ENCODE measurements around the gene CDHR5.

CDHR5 gene

GRCh38 chr11:579830-580601, 44.7 kb downstream of the CDHR5 start:
- no peaks in the 10 kb centered on the region for H3K9me2 ChIP-seq (replicated peaks; ENCODE audit: insufficient read depth, low read length)
- H3K36me3 ChIP-seq (ENCODE audit: low read length): no peaks in the 10 kb centered on the region
- H3K9me3 ChIP-seq (ENCODE audit: insufficient read depth, low read length): no peaks in the 10 kb centered on the region
- no peak overlapping the region for H3K4me2 ChIP-seq (ENCODE audit: low read depth, low read length, poor library complexity, severe bottlenecking)
- no peaks in the 10 kb centered on the region for H3K27me3 ChIP-seq (ENCODE audit: low read length)
- no peak overlapping the region for H2AFZ ChIP-seq (ENCODE audit: low read depth, low read length, severe bottlenecking)
- peaks cover 56% of the 10 kb centered on the region for H3K79me2 ChIP-seq (ENCODE audit: insufficient read depth, low read length)
- no peak overlapping the region for H3K4me3 ChIP-seq (ENCODE audit: insufficient read depth, low read length, poor library complexity, severe bottlenecking)
- H4K20me1 ChIP-seq (ENCODE audit: low read depth, low read length): peaks cover 27% of the 10 kb centered on the region; the same call in 1 of the 2 replicates
- no peak overlapping the region for H3K27ac ChIP-seq (ENCODE audit: low read depth, low read length)
- no peaks in the 10 kb centered on the region for H3F3A ChIP-seq (ENCODE audit: insufficient read depth)
- TF ChIP-seq EZH2phosphoT487 (conservative IDR thresholded peaks at IDR 0.05; ENCODE audit: low read length) (no peak), CTCF (IDR thresholded peaks at IDR 0.05; ENCODE audit: insufficient read depth, low read length, poor library complexity, severe bottlenecking) (no peak)
- no peak overlapping the region for H3K9ac ChIP-seq (ENCODE audit: low read length)

- Histone ChIP-seq H3K4me3 (ENCODE audit: insufficient read depth, low read length, poor library complexity, severe bottlenecking) (peak overlapping the region; percentile 76), H3K36me3 (ENCODE audit: low read length) (no peaks in the 10 kb centered on the region)
These were observed 46.3 kb downstream of the CDHR5 start for GRCh38 chr11:578276-579035.

DNA sequence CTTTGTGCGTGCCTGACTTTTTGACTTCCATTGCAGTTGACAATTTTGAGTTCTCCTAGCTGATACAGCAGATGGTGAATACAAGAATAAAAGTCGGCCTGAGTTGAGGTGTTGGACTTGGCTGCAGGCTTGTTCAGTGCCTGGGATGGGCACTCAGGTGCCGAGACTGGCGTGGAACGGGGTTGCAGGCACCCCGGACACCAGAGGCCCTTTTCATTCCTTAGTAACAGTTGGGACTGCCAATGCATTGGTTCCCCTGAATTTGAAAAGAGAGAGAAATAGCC, 47.2 kb downstream of the CDHR5 start:
- Histone ChIP-seq H3K9me2 (replicated peaks; ENCODE audit: insufficient read depth, low read length) (no peaks in the 10 kb centered on the region), H3K4me3 (ENCODE audit: insufficient read depth, low read length, poor library complexity, severe bottlenecking) (peak overlapping the region; percentile 76), H3K9ac (ENCODE audit: low read length) (peak overlapping the region; percentile 78), H3K36me3 (ENCODE audit: low read length) (no peaks in the 10 kb centered on the region), H3K4me2 (ENCODE audit: low read depth, low read length, poor library complexity, severe bottlenecking) (peak overlapping the region; percentile 85), H4K20me1 (ENCODE audit: low read depth, low read length) (peaks cover 27% of the 10 kb centered on the region; the same call in 1 of the 2 replicates), H3F3A (ENCODE audit: insufficient read depth) (0 out of 2 replicates have a peak, but pooled peaks cover 3% of the 10 kb centered on the region), H3K9me3 (ENCODE audit: insufficient read depth, low read length) (no peaks in the 10 kb centered on the region), H3K27me3 (ENCODE audit: low read length) (no peaks in the 10 kb centered on the region), H3K27ac (ENCODE audit: low read depth, low read length) (no peak overlapping the region), H3K79me2 (ENCODE audit: insufficient read depth, low read length) (peaks cover 56% of the 10 kb centered on the region), H2AFZ (ENCODE audit: low read depth, low read length, severe bottlenecking) (no peak overlapping the region)
- no peak for TF ChIP-seq EZH2phosphoT487 (conservative IDR thresholded peaks at IDR 0.05; ENCODE audit: low read length)
- TF ChIP-seq CTCF (IDR thresholded peaks at IDR 0.05; ENCODE audit: insufficient read depth, low read length, poor library complexity, severe bottlenecking): no peak

More at GRCh38 chr11:578276-579035, 46.3 kb downstream of the CDHR5 start:
- Histone ChIP-seq H3K79me2 (ENCODE audit: insufficient read depth, low read length) (peaks cover 56% of the 10 kb centered on the region), H2AFZ (ENCODE audit: low read depth, low read length, severe bottlenecking) (no peak overlapping the region), H3K9me3 (ENCODE audit: insufficient read depth, low read length) (no peaks in the 10 kb centered on the region), H3K9ac (ENCODE audit: low read length) (peak overlapping the region; percentile 78), H3F3A (ENCODE audit: insufficient read depth) (0 out of 2 replicates have a peak, but pooled peaks cover 3% of the 10 kb centered on the region), H3K27ac (ENCODE audit: low read depth, low read length) (no peak overlapping the region), H3K27me3 (ENCODE audit: low read length) (no peaks in the 10 kb centered on the region), H4K20me1 (ENCODE audit: low read depth, low read length) (peaks cover 27% of the 10 kb centered on the region; the same call in 1 of the 2 replicates), H3K9me2 (replicated peaks; ENCODE audit: insufficient read depth, low read length) (no peaks in the 10 kb centered on the region), H3K4me2 (ENCODE audit: low read depth, low read length, poor library complexity, severe bottlenecking) (peak overlapping the region; percentile 85)
- TF ChIP-seq EZH2phosphoT487 (conservative IDR thresholded peaks at IDR 0.05; ENCODE audit: low read length) (no peak), CTCF (IDR thresholded peaks at IDR 0.05; ENCODE audit: insufficient read depth, low read length, poor library complexity, severe bottlenecking) (no peak)

Measured in SU-DHL-6 (cell line).